ENCODE results near the gene TMEM174. TPM values are rescaled to one million over a fixed set of nuclear protein-coding genes. Genes with fewer than 3 reads are reported as not detected.
"Not testable (repeated sequence)": the region's sequence is repeated elsewhere in the genome, so short reads cannot be mapped to it uniquely, and the experiment has no call there.

The TMEM174 gene
- total RNA-seq, 1 donor from 2014 or later = 0.07 TPM

- no peak for DNase-seq (ENCODE audit: low read depth, low spot score)
These were observed 20.6 kb downstream of the TMEM174 start for GRCh38 chr5:73193592-73193991.

- DNase-seq (ENCODE audit: low read depth, low spot score) = no peak
These were observed 23.2 kb downstream of the TMEM174 start for GRCh38 chr5:73196201-73196600.

DNA sequence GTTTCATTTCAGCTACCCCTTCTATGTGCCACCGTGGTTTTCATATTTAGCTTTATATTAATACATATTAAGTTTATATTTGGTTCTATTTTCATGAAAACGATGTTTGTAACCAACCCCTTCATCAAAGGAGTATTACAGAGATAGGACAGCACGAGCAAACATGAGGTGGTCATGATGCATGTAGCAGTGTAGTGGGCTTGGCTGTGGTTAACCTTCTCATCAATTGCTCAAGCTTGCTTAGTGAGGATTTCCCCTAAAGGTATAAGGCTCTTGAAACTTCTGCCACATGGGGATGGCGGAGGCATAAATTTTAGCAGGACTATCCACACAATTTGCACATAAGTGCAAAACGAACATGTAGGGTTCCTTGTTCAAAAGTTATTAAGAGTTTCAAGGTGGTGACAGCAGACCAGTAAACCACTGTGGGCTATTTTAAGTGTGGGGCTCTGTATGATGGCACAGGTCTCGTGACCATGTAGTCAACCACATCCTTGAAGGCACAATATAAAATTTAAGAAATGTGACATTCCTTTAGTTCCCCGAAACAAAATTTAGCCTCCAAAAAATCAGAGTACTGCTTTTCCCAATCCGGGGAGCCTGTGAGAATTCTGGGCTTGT, 24.8 kb downstream of the TMEM174 start:
- no peak for DNase-seq (ENCODE audit: low read depth, low spot score)

DNA sequence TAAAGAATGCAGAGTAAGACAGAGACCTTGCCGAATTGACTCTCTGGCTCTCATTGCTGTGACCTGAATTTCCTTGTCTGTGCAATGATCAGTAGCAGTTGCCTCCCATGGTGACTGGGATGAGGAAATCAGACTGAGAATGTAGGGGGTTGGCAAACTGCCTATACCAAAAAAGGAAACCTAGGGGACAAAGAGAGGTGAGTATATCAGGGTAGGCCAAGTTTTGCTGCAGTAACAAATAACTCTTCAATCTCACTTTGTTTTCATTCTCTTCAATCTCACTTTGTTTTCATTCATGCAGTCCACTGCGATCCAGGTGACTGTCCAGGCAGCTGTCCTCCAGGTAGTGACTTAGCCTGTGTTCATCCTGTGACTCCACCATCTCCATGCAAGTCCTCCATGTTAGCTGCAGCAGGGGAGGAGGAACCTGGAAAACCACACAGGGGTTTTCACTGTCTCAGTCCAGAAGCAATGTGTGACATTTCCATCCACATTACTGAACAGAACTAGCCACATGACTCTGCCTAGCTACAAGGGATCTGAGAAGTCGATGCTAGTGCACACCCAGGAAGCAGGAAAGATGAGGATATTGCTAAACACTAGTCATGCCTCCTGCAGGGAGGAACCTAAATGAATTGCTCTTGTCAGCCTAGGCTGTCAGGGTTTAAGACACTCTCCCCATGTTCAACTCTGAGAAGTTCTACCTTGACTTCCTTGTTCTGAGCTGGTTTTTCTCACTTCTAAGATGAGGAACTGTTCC, 26.0 kb downstream of the TMEM174 start:
- DNase-seq (ENCODE audit: low read depth, low spot score) = no peak

DNA sequence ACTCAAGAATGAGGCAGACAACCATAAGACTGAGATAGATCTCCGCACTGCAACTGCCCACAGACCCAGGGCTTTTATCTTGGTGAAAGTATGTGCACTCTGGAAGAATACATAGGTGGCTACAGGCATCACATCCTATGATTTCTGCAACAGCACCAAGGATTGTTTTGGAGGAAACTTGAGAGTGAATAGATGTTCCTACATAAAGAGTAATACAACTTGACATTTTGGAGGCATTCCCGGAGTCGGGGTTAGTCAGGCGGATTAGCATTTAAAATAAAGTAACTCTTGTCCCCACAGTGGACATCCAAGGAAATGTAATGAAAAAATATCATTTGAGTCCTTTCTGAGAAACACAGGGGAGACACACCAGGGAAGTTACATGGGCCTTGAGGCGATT, 26.7 kb downstream of the TMEM174 start:
- no peak for DNase-seq (ENCODE audit: low read depth, low spot score)

GRCh38 chr5:73201547-73202513, 28.8 kb downstream of the TMEM174 start:
- DNase-seq (ENCODE audit: low read depth, low spot score) = no peak

DNA sequence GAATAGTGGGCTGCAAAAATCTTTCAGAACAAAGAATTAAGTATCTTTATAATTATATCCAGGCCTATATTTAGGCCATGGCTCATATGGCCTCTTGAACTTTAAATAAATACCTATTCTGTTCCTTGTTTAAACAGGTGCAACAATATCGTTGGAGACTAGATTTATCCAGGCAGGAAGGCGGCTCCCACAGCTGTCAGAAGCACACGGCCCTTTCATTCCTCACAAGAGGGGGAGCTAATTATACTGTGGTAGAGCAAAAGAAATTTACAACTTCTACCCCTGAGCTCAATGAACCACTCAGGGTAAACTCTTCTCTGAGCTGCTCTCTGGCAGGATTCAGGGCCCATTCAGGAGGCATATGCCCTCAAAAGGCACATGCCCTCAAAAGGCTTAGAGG, 31.3 kb downstream of the TMEM174 start:
- DNase-seq (ENCODE audit: low read depth, low spot score) = no peak

GRCh38 chr5:73204733-73205132, 31.7 kb downstream of the TMEM174 start:
- DNase-seq (ENCODE audit: low read depth, low spot score) = no peak

- no peak for DNase-seq (ENCODE audit: low read depth, low spot score)
These were observed 32.3 kb downstream of the TMEM174 start for GRCh38 chr5:73205305-73205704.

DNA sequence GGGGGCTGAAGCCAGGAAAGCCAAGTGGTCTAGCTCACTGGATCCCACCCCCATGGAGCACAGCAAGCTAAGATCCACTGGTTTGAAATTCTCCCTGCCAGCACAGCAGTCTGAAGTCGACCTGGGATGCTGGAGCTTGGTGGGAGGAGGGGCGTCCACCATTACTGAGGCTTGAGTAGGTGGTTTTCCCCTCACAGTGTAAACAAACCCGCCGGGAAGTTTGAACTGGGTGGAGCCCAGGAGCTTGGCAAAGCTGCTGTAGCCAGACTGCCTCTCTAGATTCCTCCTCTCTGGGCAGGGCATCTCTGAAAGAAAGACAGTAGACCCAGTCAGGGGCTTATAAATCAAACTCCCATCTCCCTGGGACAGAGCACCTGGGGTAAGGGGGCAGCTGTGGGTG, 34.2 kb downstream of the TMEM174 start:
- not testable (repeated sequence) for DNase-seq (ENCODE audit: low read depth, low spot score)

DNA sequence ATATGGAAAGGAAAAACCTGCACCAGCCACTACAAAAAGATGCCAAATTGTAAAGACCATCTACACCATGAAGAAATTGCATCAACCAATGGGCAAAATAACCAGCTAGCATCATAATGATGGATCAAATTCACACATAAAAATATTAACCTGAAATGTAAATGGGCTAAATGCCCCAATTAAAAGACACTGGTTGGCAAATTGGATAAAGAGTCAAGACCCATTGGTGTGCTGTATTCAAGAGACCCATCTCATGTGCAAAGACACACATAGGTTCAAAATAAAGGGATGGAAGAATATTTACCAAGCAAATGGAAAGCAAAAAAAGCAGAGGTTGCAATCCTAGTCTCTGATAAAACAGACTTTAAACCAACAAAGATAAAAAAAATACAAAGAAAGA, 36.1 kb downstream of the TMEM174 start:
- not testable (repeated sequence) for DNase-seq (ENCODE audit: low read depth, low spot score)

- DNase-seq (ENCODE audit: low read depth, low spot score) = not testable (repeated sequence)
These were observed 39.7 kb downstream of the TMEM174 start for GRCh38 chr5:73212693-73213092.

DNA sequence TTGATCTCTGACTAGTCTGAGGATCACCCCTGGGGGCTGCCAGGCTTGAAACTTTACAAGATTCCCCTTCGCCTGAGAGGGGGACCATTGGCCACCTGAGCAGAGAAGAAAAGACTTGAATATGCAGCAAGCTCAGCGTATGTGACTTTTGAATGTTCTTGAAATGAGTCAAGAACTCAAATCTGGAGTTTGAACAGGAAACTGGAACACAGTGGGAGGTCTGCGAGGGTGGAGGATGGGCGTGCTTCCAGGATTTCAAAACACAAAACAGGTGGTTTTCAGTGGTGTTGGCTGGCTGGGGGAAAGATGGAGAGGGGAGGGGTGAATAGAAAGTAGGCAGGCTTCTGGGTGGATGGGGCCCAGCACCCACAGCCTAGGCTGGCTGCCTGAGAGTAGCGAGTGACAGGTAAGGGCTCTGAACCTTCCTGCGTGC, 40.6 kb downstream of the TMEM174 start:
- DNase-seq (ENCODE audit: low read depth, low spot score) = no peak

- no peak for DNase-seq (ENCODE audit: low read depth, low spot score)
These were observed 41.3 kb downstream of the TMEM174 start for GRCh38 chr5:73214306-73214705.

DNA sequence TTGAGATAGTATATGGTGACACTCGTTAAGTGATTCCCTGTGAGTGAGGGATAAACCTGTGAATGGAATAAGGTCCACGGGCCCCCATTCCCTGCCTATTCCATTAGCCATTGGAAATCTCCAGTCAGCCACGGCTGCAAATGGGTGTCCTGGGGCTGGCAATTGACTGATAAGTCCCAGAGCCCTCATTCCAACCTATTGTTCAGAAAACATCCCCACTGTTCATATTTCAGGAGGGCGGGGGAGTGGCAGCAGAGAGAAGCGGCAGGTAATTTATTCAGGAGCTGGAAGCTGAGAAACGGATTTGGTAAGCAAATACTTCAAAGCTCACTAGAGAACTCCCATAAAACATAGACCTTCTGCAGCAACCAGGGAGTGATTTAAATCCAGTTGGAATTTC, 42.0 kb downstream of the TMEM174 start:
- no peak for DNase-seq (ENCODE audit: low read depth, low spot score)

DNA sequence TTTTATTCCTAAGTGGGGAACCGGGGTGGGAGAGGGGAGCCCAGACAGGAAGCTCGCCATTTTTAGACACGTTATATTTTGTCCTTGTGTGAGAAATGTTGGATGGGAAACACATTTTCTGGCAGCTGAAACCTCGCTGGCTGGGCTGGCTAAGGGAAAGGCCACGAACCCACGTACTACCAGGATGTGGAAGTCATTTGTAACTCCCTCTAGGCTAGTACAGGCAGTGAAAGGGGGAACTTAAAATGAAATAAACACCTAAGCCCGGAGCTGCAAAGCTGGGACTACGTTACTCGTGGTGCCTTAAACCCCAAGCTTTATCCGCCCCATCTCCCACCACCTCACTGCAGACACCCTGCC, 42.5 kb downstream of the TMEM174 start:
- DNase-seq (ENCODE audit: low read depth, low spot score) = no peak

GRCh38 chr5:73215891-73216610, 43.1 kb downstream of the TMEM174 start:
- DNase-seq (ENCODE audit: low read depth, low spot score) = no peak

DNA sequence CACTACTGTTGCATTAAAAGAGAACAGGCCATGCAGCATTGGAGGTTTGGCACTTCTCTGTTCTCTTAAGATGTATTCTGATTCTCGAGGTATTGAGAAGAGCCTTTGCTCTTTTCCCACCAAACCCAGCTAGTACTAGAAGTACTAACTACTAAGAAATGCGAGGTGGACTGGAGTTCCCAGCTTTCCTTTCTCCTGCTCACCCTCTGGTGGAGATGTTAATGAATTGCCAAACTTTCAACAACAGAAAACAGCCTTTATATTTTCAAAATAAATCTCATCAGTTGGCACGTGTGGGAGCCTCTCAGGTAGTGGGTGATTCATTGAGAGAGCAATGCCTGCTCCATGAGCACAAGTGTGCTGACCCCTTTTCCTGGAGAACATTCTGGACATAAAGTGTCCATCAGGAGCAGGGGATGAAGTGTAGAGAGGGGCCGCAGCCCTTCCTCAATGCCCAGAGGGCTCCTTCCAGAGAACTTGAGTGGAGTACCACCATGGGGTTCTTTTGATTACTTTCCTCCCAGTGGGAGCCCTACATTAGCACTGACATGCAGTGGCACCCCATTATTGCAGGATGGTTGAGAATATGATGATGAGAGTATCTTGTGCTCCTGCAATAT, 45.7 kb downstream of the TMEM174 start:
- no peak for DNase-seq (ENCODE audit: low read depth, low spot score)

DNA sequence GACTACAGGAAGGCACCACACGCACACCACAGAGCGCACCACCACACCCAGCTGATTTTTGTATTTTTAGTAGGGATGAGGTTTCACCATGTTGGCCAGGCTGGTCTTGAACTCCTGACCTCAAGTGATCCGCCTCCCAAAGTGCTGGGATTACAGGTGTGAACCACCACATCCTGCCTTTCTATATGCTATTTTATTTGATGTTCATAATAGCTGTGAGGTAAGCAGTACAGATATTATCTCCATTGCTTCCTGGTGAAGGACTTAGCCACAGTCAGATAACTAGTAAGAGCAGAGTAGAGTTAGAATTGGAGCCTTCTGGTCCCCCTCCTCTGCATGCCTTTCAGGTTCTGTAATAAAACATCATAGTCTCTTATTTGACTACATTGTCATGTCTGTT, 46.3 kb downstream of the TMEM174 start:
- DNase-seq (ENCODE audit: low read depth, low spot score) = not testable (repeated sequence)

- no peak for DNase-seq (ENCODE audit: low read depth, low spot score)
These were observed 48.2 kb downstream of the TMEM174 start for GRCh38 chr5:73221161-73221560.

DNA sequence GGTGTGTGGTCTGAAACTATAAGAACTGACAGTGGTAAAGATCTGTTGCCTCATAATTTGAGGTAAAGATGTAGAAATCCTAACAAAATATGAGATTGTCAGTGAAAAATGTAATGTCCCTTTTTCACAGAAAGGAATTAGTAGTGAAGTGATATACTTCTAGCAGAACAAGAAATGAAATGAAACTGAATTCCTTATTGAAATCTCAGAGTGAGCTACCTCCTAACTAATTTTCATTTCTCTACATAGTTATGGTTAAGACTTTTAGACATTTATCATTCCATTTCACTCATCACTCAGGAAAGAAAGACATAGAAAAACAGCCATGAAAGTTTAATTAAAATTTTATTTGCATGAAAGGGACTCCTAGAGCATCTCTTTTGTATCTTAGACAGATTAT, 48.7 kb downstream of the TMEM174 start:
- no peak for DNase-seq (ENCODE audit: low read depth, low spot score)

All from pulmonary artery endothelial cell (primary cell).